ENCODE measurements around the gene ZBTB17.

DNA sequence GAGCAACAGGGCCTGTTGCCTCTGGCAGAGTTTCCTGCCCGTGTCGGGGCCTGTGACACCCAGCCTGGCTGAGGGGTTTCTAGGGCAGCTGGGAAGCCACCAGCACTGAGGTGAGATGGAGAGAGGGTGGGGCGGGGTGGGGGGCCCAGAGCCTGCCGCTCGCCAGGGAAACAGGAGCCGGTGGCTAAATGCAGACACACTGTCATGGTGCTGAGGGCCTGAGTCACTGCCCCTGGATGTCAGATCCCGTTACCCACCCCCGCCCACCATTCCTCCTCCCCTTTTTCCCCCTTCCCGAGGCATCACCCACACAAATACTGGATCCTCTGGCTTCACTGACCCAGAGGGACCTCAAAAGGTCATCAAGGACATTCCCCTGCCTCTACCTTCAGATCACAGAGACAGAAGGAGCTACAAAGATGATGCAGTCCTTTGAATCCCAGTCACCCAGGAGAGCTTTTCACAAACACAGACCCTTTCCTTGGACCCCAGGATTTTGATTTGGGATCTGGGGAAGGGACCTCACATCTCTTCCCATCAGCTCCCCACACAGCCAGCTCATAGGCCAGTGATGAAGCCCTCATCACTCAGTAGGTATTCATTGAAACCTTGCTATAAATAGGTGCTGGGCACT lies 43.9 kb upstream of the ZBTB17 start:
- TF ChIP-seq, protein P1, sequence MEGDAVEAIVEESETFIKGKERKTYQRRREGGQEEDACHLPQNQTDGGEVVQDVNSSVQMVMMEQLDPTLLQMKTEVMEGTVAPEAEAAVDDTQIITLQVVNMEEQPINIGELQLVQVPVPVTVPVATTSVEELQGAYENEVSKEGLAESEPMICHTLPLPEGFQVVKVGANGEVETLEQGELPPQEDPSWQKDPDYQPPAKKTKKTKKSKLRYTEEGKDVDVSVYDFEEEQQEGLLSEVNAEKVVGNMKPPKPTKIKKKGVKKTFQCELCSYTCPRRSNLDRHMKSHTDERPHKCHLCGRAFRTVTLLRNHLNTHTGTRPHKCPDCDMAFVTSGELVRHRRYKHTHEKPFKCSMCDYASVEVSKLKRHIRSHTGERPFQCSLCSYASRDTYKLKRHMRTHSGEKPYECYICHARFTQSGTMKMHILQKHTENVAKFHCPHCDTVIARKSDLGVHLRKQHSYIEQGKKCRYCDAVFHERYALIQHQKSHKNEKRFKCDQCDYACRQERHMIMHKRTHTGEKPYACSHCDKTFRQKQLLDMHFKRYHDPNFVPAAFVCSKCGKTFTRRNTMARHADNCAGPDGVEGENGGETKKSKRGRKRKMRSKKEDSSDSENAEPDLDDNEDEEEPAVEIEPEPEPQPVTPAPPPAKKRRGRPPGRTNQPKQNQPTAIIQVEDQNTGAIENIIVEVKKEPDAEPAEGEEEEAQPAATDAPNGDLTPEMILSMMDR (IDR thresholded peaks at IDR 0.05; ENCODE audit: low read depth, low read length), result no peak
- TF ChIP-seq POLR2A (IDR thresholded peaks at IDR 0.05; ENCODE audit: extremely low read depth, insufficient read length) (no peak), MYC (IDR thresholded peaks at IDR 0.05; ENCODE audit: low read depth, low read length) (no peak)
